ENCODE data around the gene SPSB2.

Gene SPSB2

DNA sequence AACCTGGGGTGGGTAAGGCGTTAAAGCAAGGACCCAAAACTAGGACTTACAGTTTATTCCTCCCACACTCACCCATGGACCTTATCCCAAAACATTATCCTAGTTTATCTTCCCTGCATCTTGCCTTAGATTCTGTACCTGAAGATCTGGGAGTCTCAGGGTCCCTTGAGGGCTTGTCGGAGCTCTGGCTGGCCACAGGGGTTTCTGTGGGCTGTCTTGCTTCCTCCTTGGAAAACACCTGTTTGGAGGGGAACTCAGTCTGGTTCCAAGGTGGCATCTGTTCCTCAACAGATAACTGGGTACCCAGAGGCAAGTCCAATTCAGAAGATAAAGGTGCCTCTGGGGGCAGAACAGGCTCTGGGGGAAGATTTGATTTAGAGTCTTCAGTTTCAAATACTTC, 23.7 kb downstream of the SPSB2 start:
- POLR2A ChIA-PET: no interaction called here
- peak overlapping the region in 1 of 7 experiments; percentile 90 for H3K4me3 ChIP-seq (ENCODE audit: control insufficient read depth in 1 of 7, extremely low read depth in 1 of 7, insufficient read depth in 4 of 7, low read depth in 2 of 7, low read length in 6 of 7)
- peak in 2 of 3 donors; percentile 41 to 44 for DNase-seq
- 0% methylated on average over 1 of the region's 2 CpGs for WGBS (ENCODE audit: insufficient coverage)
- H3K4me1 ChIP-seq (ENCODE audit: control extremely low read depth in 1 of 4, control insufficient read depth in 4 of 4, insufficient read depth in 4 of 4, low read length in 3 of 4): peaks cover 5 to 42% (median 33%) of the 10 kb centered on the region in 4 experiments
- no peaks in the 10 kb centered on the region for H3K9me3 ChIP-seq (ENCODE audit: control extremely low read depth in 1 of 5, control insufficient read depth in 4 of 5, insufficient read depth in 2 of 5, low read depth in 1 of 5, low read length in 4 of 5)
- CTCF ChIA-PET: interaction anchor here (1.1 to 4.3 kb wide), 4 partner anchors 15 to 96 kb away, joined by 3 to 39 read pairs (median 4); no protein-coding TSS in a partner anchor
- peaks cover 3 to 53% (median 33%) of the 10 kb centered on the region in 4 experiments for H3K36me3 ChIP-seq (ENCODE audit: control insufficient read depth in 4 of 4, insufficient read depth in 4 of 4, low read length in 3 of 4)
- no peak overlapping the region for H3K27ac ChIP-seq (ENCODE audit: insufficient read depth in 1 of 2, low read depth in 1 of 2, low read length in 2 of 2, poor library complexity in 1 of 2, severe bottlenecking in 2 of 2)
- no peaks in the 10 kb centered on the region for H3K27me3 ChIP-seq (replicated peaks in 2 of 5; ENCODE audit: control insufficient read depth in 4 of 5, insufficient read depth in 5 of 5, low read length in 4 of 5)

DNA sequence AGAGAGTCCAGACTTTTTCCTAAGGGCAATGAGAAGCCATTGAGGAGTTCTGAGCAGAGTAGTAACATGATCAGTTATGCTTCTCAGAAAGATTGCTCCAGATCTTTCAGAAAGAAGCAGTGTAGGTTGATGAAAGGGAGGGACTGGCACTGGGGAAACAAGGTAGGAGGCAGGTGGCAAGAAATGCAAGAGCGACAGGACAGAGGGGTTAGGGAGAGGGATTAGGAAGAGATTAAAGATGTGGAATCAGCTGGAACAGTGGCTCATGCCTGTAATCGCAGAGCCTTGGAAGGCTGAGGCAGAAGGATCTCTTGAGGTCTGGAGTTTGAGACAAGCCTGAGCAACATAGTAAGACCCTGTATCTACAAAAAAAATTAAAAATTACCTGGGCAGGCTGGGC, 25.4 kb downstream of the SPSB2 start:
- no peak for DNase-seq
- no peaks in the 10 kb centered on the region for H3K9me3 ChIP-seq (ENCODE audit: control extremely low read depth in 1 of 5, control insufficient read depth in 4 of 5, insufficient read depth in 2 of 5, low read depth in 1 of 5, low read length in 4 of 5)
- no peak overlapping the region for H3K4me3 ChIP-seq (ENCODE audit: control insufficient read depth in 1 of 7, extremely low read depth in 1 of 7, insufficient read depth in 4 of 7, low read depth in 2 of 7, low read length in 6 of 7)
- H3K36me3 ChIP-seq (ENCODE audit: control insufficient read depth in 4 of 4, insufficient read depth in 4 of 4, low read length in 3 of 4): peaks cover 5 to 54% (median 35%) of the 10 kb centered on the region in 4 experiments
- WGBS (ENCODE audit: insufficient coverage): 91% methylated on average over 1 of the region's 2 CpGs
- CTCF ChIA-PET: interaction anchor here (4.3 kb wide), 1 partner anchor 13 kb away, joined by 39 read pairs; no protein-coding TSS in a partner anchor
- POLR2A ChIA-PET: no interaction called here
- no peak overlapping the region for H3K27ac ChIP-seq (ENCODE audit: insufficient read depth in 1 of 2, low read depth in 1 of 2, low read length in 2 of 2, poor library complexity in 1 of 2, severe bottlenecking in 2 of 2)
- H3K27me3 ChIP-seq (replicated peaks in 2 of 5; ENCODE audit: control insufficient read depth in 4 of 5, insufficient read depth in 5 of 5, low read length in 4 of 5): no peaks in the 10 kb centered on the region
- peaks cover 5 to 28% (median 22%) of the 10 kb centered on the region in 4 experiments for H3K4me1 ChIP-seq (ENCODE audit: control extremely low read depth in 1 of 4, control insufficient read depth in 4 of 4, insufficient read depth in 4 of 4, low read length in 3 of 4)

DNA sequence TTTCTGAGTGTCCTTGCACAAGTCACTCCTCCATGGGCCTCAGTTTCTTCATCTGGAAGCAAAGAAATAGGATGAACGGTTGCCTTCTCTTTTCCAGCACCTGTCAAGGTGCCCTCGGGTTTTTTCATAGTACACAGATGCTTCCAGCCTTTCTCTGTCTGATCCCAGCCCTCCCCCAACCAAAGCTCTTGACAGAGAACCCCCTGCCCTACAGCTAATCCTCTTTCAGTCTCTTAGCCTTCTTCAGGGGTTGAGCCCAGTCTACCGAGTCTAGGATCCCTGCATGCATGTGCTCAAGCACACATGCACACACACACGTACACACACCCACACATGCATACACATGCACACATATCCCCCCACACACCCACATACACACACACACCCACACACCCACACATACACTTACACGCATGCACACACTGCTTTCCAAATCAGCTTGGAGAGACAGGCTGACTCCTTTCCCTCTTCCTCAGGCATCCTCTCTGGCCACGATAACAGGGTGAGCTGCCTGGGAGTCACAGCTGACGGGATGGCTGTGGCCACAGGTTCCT, 26.7 kb downstream of the SPSB2 start:
- DNase-seq: no peak
- H3K27me3 ChIP-seq (replicated peaks in 2 of 5; ENCODE audit: control insufficient read depth in 4 of 5, insufficient read depth in 5 of 5, low read length in 4 of 5): no peaks in the 10 kb centered on the region
- no peaks in the 10 kb centered on the region for H3K9me3 ChIP-seq (ENCODE audit: control extremely low read depth in 1 of 5, control insufficient read depth in 4 of 5, insufficient read depth in 2 of 5, low read depth in 1 of 5, low read length in 4 of 5)
- H3K4me1 ChIP-seq (ENCODE audit: control extremely low read depth in 1 of 4, control insufficient read depth in 4 of 4, insufficient read depth in 4 of 4, low read length in 3 of 4): peaks cover 5 to 24% (median 21%) of the 10 kb centered on the region in 4 experiments
- H3K4me3 ChIP-seq (ENCODE audit: control insufficient read depth in 1 of 7, extremely low read depth in 1 of 7, insufficient read depth in 4 of 7, low read depth in 2 of 7, low read length in 6 of 7): no peak overlapping the region
- H3K27ac ChIP-seq (ENCODE audit: insufficient read depth in 1 of 2, low read depth in 1 of 2, low read length in 2 of 2, poor library complexity in 1 of 2, severe bottlenecking in 2 of 2): no peak overlapping the region
- H3K36me3 ChIP-seq (ENCODE audit: control insufficient read depth in 4 of 4, insufficient read depth in 4 of 4, low read length in 3 of 4): peaks cover 5 to 56% (median 36%) of the 10 kb centered on the region in 4 experiments
- ChIA-PET POLR2A (no interaction called here), CTCF (interaction anchor here (0.6 to 4.3 kb wide), 3 partner anchors 12 to 57 kb away, joined by 3 to 39 read pairs (median 4); partner anchors contain the start of genes CD4 and P3H3)
- WGBS (ENCODE audit: insufficient coverage): 97% methylated on average over 5 of the region's 7 CpGs

DNA sequence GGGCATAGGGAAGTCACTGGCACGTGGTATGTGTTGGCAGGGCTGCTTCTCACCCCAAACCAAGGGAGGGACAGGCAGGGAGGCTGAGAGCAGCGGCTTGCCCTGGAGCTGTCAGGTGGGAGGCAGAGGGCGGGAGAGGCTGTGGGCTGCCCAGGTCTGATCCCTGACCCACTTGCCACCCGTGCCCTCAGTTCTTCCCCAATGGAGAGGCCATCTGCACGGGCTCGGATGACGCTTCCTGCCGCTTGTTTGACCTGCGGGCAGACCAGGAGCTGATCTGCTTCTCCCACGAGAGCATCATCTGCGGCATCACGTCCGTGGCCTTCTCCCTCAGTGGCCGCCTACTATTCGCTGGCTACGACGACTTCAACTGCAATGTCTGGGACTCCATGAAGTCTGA, 27.7 kb downstream of the SPSB2 start:
- H3K36me3 ChIP-seq (ENCODE audit: control insufficient read depth in 4 of 4, insufficient read depth in 4 of 4, low read length in 3 of 4): peaks cover 5 to 56% (median 35%) of the 10 kb centered on the region in 4 experiments
- no peaks in the 10 kb centered on the region for H3K9me3 ChIP-seq (ENCODE audit: control extremely low read depth in 1 of 5, control insufficient read depth in 4 of 5, insufficient read depth in 2 of 5, low read depth in 1 of 5, low read length in 4 of 5)
- H3K4me1 ChIP-seq (ENCODE audit: control extremely low read depth in 1 of 4, control insufficient read depth in 4 of 4, insufficient read depth in 4 of 4, low read length in 3 of 4): peaks cover 2 to 16% (median 11%) of the 10 kb centered on the region in 4 experiments
- no peak for DNase-seq
- ChIA-PET POLR2A (no interaction called here), CTCF (interaction anchor here (1.4 to 3.8 kb wide), 2 partner anchors 11 to 83 kb away, joined by 3 to 38 read pairs; no protein-coding TSS in a partner anchor)
- H3K27ac ChIP-seq (ENCODE audit: insufficient read depth in 1 of 2, low read depth in 1 of 2, low read length in 2 of 2, poor library complexity in 1 of 2, severe bottlenecking in 2 of 2): no peak overlapping the region
- H3K4me3 ChIP-seq (ENCODE audit: control insufficient read depth in 1 of 7, extremely low read depth in 1 of 7, insufficient read depth in 4 of 7, low read depth in 2 of 7, low read length in 6 of 7): no peak overlapping the region
- 96% methylated on average over 17 of the region's 17 CpGs for WGBS (ENCODE audit: insufficient coverage)
- no peaks in the 10 kb centered on the region for H3K27me3 ChIP-seq (replicated peaks in 2 of 5; ENCODE audit: control insufficient read depth in 4 of 5, insufficient read depth in 5 of 5, low read length in 4 of 5)

DNA sequence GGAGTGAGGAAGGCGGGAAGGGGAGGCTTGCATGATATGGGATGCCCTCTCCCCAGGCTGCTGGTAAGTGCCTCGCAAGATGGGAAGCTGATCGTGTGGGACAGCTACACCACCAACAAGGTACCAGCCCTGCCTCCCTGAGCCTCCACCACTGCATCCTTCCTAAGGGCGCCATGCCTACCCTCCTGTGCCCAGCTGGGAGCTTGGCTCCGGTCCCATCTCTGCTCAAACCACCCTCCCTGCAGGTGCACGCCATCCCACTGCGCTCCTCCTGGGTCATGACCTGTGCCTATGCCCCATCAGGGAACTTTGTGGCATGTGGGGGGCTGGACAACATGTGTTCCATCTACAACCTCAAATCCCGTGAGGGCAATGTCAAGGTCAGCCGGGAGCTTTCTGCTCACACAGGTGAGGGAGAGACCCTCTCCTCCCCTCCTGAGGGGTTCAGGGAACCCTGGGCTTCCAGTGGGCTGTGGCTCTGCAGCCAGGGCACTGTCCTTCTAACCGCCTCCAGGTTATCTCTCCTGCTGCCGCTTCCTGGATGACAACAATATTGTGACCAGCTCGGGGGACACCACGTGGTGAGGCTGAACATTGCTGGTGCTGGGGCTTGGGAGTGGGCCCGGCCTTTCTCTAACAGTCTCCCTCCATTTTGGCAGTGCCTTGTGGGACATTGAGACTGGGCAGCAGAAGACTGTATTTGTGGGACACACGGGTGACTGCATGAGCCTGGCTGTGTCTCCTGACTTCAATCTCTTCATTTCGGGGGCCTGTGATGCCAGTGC, 29.8 kb downstream of the SPSB2 start:
- Histone ChIP-seq H3K4me3 (ENCODE audit: control insufficient read depth in 1 of 7, extremely low read depth in 1 of 7, insufficient read depth in 4 of 7, low read depth in 2 of 7, low read length in 6 of 7) (no peak overlapping the region), H3K36me3 (ENCODE audit: control insufficient read depth in 4 of 4, insufficient read depth in 4 of 4, low read length in 3 of 4) (peaks cover 2 to 61% (median 26%) of the 10 kb centered on the region in 4 experiments), H3K9me3 (ENCODE audit: control extremely low read depth in 1 of 5, control insufficient read depth in 4 of 5, insufficient read depth in 2 of 5, low read depth in 1 of 5, low read length in 4 of 5) (no peaks in the 10 kb centered on the region), H3K27me3 (replicated peaks in 2 of 5; ENCODE audit: control insufficient read depth in 4 of 5, insufficient read depth in 5 of 5, low read length in 4 of 5) (no peaks in the 10 kb centered on the region), H3K4me1 (ENCODE audit: control extremely low read depth in 1 of 4, control insufficient read depth in 4 of 4, insufficient read depth in 4 of 4, low read length in 3 of 4) (peaks cover 0 to 4% (median 0%) of the 10 kb centered on the region in 4 experiments), H3K27ac (ENCODE audit: insufficient read depth in 1 of 2, low read depth in 1 of 2, low read length in 2 of 2, poor library complexity in 1 of 2, severe bottlenecking in 2 of 2) (no peak overlapping the region)
- peak in 2 of 3 donors; percentile 15 to 18 for DNase-seq
- 92% methylated on average over 12 of the region's 16 CpGs for WGBS (ENCODE audit: insufficient coverage)
- ChIA-PET CTCF (interaction anchor here (1.0 to 3.8 kb wide), 8 partner anchors 8 to 41 kb away, joined by 3 to 38 read pairs (median 4); partner anchors contain the start of gene USP5), POLR2A (no interaction called here)

DNA sequence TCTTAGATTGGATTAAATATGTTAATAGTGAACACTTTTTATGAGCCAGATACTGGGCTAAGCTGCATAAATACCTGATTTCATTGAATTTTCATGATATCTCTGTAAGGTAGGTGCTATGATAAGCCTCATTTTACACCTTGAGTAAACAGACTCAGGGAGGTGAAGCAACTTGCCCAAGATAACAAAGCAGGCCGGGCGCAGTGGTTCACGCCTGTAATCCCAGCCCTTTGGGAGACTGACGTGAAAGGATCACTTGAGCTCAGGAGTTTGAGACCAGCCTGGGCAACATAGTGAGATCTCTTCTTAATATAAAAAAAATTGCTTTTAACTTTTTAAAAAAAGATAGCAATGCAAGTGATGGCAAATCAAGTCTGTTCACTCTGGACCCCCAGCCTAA, 31.0 kb downstream of the SPSB2 start:
- H3K27ac ChIP-seq (ENCODE audit: insufficient read depth in 1 of 2, low read depth in 1 of 2, low read length in 2 of 2, poor library complexity in 1 of 2, severe bottlenecking in 2 of 2): no peak overlapping the region
- H3K36me3 ChIP-seq (ENCODE audit: control insufficient read depth in 4 of 4, insufficient read depth in 4 of 4, low read length in 3 of 4): peaks cover 3 to 67% (median 22%) of the 10 kb centered on the region in 4 experiments
- DNase-seq: no peak
- H3K27me3 ChIP-seq (replicated peaks in 2 of 5; ENCODE audit: control insufficient read depth in 4 of 5, insufficient read depth in 5 of 5, low read length in 4 of 5): no peaks in the 10 kb centered on the region
- peaks cover 0 to 4% (median 0%) of the 10 kb centered on the region in 4 experiments for H3K4me1 ChIP-seq (ENCODE audit: control extremely low read depth in 1 of 4, control insufficient read depth in 4 of 4, insufficient read depth in 4 of 4, low read length in 3 of 4)
- WGBS (ENCODE audit: insufficient coverage): 100% methylated on average over 4 of the region's 4 CpGs
- CTCF ChIA-PET: interaction anchor here (0.6 to 3.8 kb wide), 4 partner anchors 8 to 19 kb away, joined by 3 to 38 read pairs (median 6); no protein-coding TSS in a partner anchor
- no peak overlapping the region for H3K4me3 ChIP-seq (ENCODE audit: control insufficient read depth in 1 of 7, extremely low read depth in 1 of 7, insufficient read depth in 4 of 7, low read depth in 2 of 7, low read length in 6 of 7)
- no peaks in the 10 kb centered on the region for H3K9me3 ChIP-seq (ENCODE audit: control extremely low read depth in 1 of 5, control insufficient read depth in 4 of 5, insufficient read depth in 2 of 5, low read depth in 1 of 5, low read length in 4 of 5)
- POLR2A ChIA-PET: no interaction called here

All from common myeloid progenitor, CD34-positive (primary cell).